Naive thymus-derived CD8-positive, alpha-beta T cell (primary cell): Measurements from ENCODE around the gene LMBR1L. TPM values are rescaled to one million over a fixed set of nuclear protein-coding genes. Genes with fewer than 3 reads are reported as not detected.
A peak's percentile ranks its signal among the peaks of the same experiment; 100 is the strongest.

ENCODE experiments used
- ATAC-seq, 2 donors: fragments of 150-1000 bp; cut with Tn5 transposase in 1 of 2; sonication (Bioruptor Pico), chemical (Tn5 transposase) in 1 of 2; 1 replicate in 1 of 2; 2 replicates in 1 of 2; pipeline ENCODE4 v1.10.0; 2021; ENCODE audit warnings: mild to moderate bottlenecking in 2 of 2, moderate library complexity in 2 of 2
- POLR2A ChIA-PET: fragments of 350-600 bp; sonication (Branson Sonifier 250); formaldehyde crosslinking; loops from one replicate; lab custom pipeline; 2021; ENCODE audit warnings: antibody characterized with exemption; lab: Charles Lee
- DNase-seq, 10 donors: peaks; one replicate each; pipeline versions ENCODE4 v3.0.0 to v3.0.0-alpha.2; 2020 to 2022
- H3K27ac Mint-ChIP-seq, 10 donors: one replicate each; pipeline ENCODE4 v1.8.0; 2020 to 2022; ENCODE audit warnings: mild to moderate bottlenecking in 10 of 10, mixed read lengths in 10 of 10, moderate library complexity in 4 of 10, inconsistent platforms in 1 of 10
- H3K27me3 Mint-ChIP-seq, 5 donors: one replicate each; pipeline ENCODE4 v1.8.0; 2021 to 2022; ENCODE audit warnings: mixed read lengths in 5 of 5
- H3K36me3 Mint-ChIP-seq, 3 donors: one replicate each; pipeline ENCODE4 v1.8.0; 2020 to 2022; ENCODE audit warnings: mixed read lengths in 3 of 3, mild to moderate bottlenecking in 2 of 3, inconsistent platforms in 1 of 3
- H3K4me1 Mint-ChIP-seq, 4 donors: one replicate each; pipeline ENCODE4 v1.8.0; 2021 to 2022; ENCODE audit warnings: mixed read lengths in 4 of 4
- H3K4me3 Mint-ChIP-seq, 10 donors: one replicate each; pipeline ENCODE4 v1.8.0; 2020 to 2022; ENCODE audit warnings: mild to moderate bottlenecking in 10 of 10, mixed read lengths in 10 of 10, moderate library complexity in 6 of 10, inconsistent platforms in 1 of 10
- H3K9me3 Mint-ChIP-seq, 9 donors: one replicate each; pipeline ENCODE4 v1.8.0; 2020 to 2022; ENCODE audit warnings: mixed read lengths in 9 of 9, mild to moderate bottlenecking in 3 of 9, inconsistent platforms in 1 of 9, moderate library complexity in 1 of 9
- polyA plus RNA-seq, 3 donors: library from polyadenylated mRNA; unstranded; fragments of 300-500 nt; fragmentation: Illumina TruSeq; gene quantifications; one replicate each; pipeline ENCODE4 v1.2.3, GENCODE V29; 2021
- total RNA-seq, 8 experiments: library from RNA in 2 of 8; stranded (reverse) in 2 of 8; gene quantifications; one replicate each; pipeline ENCODE4 v1.2.3 and lab custom pipeline; 2021 to 2026

LMBR1L gene
- total and polyA plus RNA-seq, 5 experiments from 2014 or later = 34.0 to 270 (median 45.8) TPM

DNA sequence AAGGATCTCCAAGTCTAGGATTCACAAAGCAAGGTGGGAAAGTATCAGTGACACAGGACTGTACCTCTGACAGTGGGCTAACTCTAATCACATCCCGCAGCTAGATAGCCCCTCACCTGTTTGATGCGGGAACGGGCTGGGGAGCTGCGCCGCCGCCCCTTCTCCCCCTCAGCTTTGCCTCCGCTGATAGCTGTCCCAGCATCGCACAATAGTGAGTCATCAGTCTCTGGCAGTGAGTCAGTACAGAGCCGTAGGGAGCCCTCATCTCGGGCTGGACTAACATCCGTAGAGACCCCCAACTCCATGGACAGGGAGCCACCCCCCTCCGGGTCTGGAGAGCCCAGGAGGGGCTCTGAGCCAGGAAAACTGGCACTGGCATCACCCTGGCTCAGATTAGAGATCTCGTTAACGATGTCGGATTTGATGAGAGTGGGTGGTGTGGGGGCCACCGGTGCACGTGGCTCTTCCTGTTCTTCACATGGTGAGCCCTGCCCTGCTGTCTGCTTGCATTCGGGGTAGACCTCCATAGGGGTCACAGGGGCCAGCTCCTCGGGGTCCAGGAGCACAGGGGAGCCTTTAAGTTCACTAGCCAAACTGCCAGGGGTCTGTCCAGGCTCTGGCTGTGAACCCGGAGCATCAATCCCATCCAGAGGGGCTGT, 61.0 kb downstream of the LMBR1L start:
- H3K4me1 Mint-ChIP-seq = peaks cover 10 to 26% (median 18%) of the 10 kb centered on the region in 4 donors
- POLR2A ChIA-PET = interaction anchor here (1.4 kb wide), 1 partner anchor 10 kb away, joined by 3 read pairs; no protein-coding TSS in a partner anchor
- H3K36me3 Mint-ChIP-seq = peaks cover 0 to 98% (median 19%) of the 10 kb centered on the region in 3 donors
- no peak overlapping the region for H3K4me3 Mint-ChIP-seq
- H3K27ac Mint-ChIP-seq = peak overlapping the region in 1 of 10 donors; percentile 71
- ATAC-seq (no peak), DNase-seq (no peak)
- no peaks in the 10 kb centered on the region for H3K9me3 Mint-ChIP-seq
- no peaks in the 10 kb centered on the region for H3K27me3 Mint-ChIP-seq

- ATAC-seq (no peak), DNase-seq (no peak)
- H3K27ac Mint-ChIP-seq = peak overlapping the region in 2 of 10 donors; percentile 11 to 27
- no peaks in the 10 kb centered on the region for H3K9me3 Mint-ChIP-seq
- H3K4me3 Mint-ChIP-seq = no peak overlapping the region
- H3K36me3 Mint-ChIP-seq = peaks cover 0 to 98% (median 20%) of the 10 kb centered on the region in 3 donors
- H3K4me1 Mint-ChIP-seq = peaks cover 7 to 27% (median 15%) of the 10 kb centered on the region in 4 donors
- POLR2A ChIA-PET = interaction anchor here (1.4 kb wide), 1 partner anchor 11 kb away, joined by 3 read pairs; no protein-coding TSS in a partner anchor
- no peaks in the 10 kb centered on the region for H3K27me3 Mint-ChIP-seq
These were observed 61.7 kb downstream of the LMBR1L start for GRCh38 chr12:49048953-49049352.

Other genes starting within 250 kb of the LMBR1L start
- 1 to 10 TPM; 3.7 to 3.9 TPM for gene RND1, start 245.0 kb downstream of the LMBR1L start, total RNA-seq
- 1 to 10 TPM in 2 of 3 donors, under 1 TPM in 1; 0.15 to 2.1 (median 1.3) TPM for gene RND1, start 245.0 kb downstream of the LMBR1L start, polyA plus RNA-seq
- 10 to 100 TPM; 49.2 to 49.3 TPM for gene FKBP11, start 185.4 kb downstream of the LMBR1L start, total RNA-seq
- 100 to 1,000 TPM; 127 to 151 (median 131) TPM for gene FKBP11, start 185.4 kb downstream of the LMBR1L start, polyA plus RNA-seq
- gene ARF3, start 153.4 kb downstream of the LMBR1L start, total RNA-seq = 10 to 100 TPM; 55.3 to 57.3 TPM
- 10 to 100 TPM; 19.5 to 24.4 (median 21.8) TPM for gene ARF3, start 153.4 kb downstream of the LMBR1L start, polyA plus RNA-seq
- 1 to 10 TPM; 3.0 to 3.3 TPM for gene WNT10B, start 139.1 kb downstream of the LMBR1L start, total RNA-seq
- gene WNT10B, start 139.1 kb downstream of the LMBR1L start, polyA plus RNA-seq = under 1 TPM in 1 of 3 donors, not detected in 2; 0.29 TPM
- gene WNT1, start 132.5 kb downstream of the LMBR1L start, total RNA-seq = under 1 TPM; 0.33 to 0.52 TPM
- gene WNT1, start 132.5 kb downstream of the LMBR1L start, polyA plus RNA-seq = 1 to 10 TPM in 1 of 3 donors, under 1 TPM in 2; 0.23 to 1.2 (median 0.49) TPM
- under 1 TPM; 0.14 to 0.18 TPM for gene DDN, start 111.5 kb downstream of the LMBR1L start, total RNA-seq
- gene DDN, start 111.5 kb downstream of the LMBR1L start, polyA plus RNA-seq = not detected
- gene PRKAG1, start 92.1 kb downstream of the LMBR1L start, total RNA-seq = 10 to 100 TPM; 47.5 to 49.5 TPM
- gene PRKAG1, start 92.1 kb downstream of the LMBR1L start, polyA plus RNA-seq = 10 to 100 TPM; 29.2 to 39.5 (median 33.0) TPM
- gene KMT2D, start 50.1 kb downstream of the LMBR1L start, total RNA-seq = 100 to 1,000 TPM; 130 to 134 TPM
- gene KMT2D, start 50.1 kb downstream of the LMBR1L start, polyA plus RNA-seq = 10 to 100 TPM in 2 of 3 donors, 1 to 10 TPM in 1; 1.5 to 28.5 (median 10.5) TPM
- gene RHEBL1, start 40.9 kb downstream of the LMBR1L start, total RNA-seq = 1 to 10 TPM; 3.6 to 4.3 TPM
- gene RHEBL1, start 40.9 kb downstream of the LMBR1L start, polyA plus RNA-seq = 1 to 10 TPM; 3.0 to 3.6 (median 3.4) TPM
- gene DHH, start 16.0 kb downstream of the LMBR1L start, total RNA-seq = under 1 TPM; 0.27 to 0.47 TPM
- not detected for gene DHH, start 16.0 kb downstream of the LMBR1L start, polyA plus RNA-seq
- 100 to 1,000 TPM; 157 to 161 TPM for gene TUBA1B, start 20.5 kb upstream of the LMBR1L start, total RNA-seq
- 100 to 1,000 TPM; 277 to 339 (median 333) TPM for gene TUBA1B, start 20.5 kb upstream of the LMBR1L start, polyA plus RNA-seq
- 10 to 100 TPM; 93.5 to 95.3 TPM for gene TUBA1A, start 78.2 kb upstream of the LMBR1L start, total RNA-seq
- 100 to 1,000 TPM; 139 to 168 (median 147) TPM for gene TUBA1A, start 78.2 kb upstream of the LMBR1L start, polyA plus RNA-seq
- 10 to 100 TPM; 22.7 to 23.5 TPM for gene TUBA1C, start 154.2 kb upstream of the LMBR1L start, total RNA-seq
- gene TUBA1C, start 154.2 kb upstream of the LMBR1L start, polyA plus RNA-seq = 10 to 100 TPM; 17.5 to 25.4 (median 24.3) TPM
- gene PRPH, start 184.3 kb upstream of the LMBR1L start, total RNA-seq = not detected
- not detected for gene PRPH, start 184.3 kb upstream of the LMBR1L start, polyA plus RNA-seq
- 1 to 10 TPM in 1 of 2 experiments, under 1 TPM in 1; 0.62 to 1.7 TPM for gene TROAP, start 212.4 kb upstream of the LMBR1L start, total RNA-seq
- under 1 TPM in 1 of 3 donors, not detected in 2; 0.24 TPM for gene TROAP, start 212.4 kb upstream of the LMBR1L start, polyA plus RNA-seq
- gene C1QL4, start 226.3 kb upstream of the LMBR1L start, total RNA-seq = not detected
- not detected for gene C1QL4, start 226.3 kb upstream of the LMBR1L start, polyA plus RNA-seq
- not detected for gene DNAJC22, start 236.0 kb upstream of the LMBR1L start, total RNA-seq
- not detected for gene DNAJC22, start 236.0 kb upstream of the LMBR1L start, polyA plus RNA-seq